GM19239 (cell line): ENCODE results near the gene FAM24B.
"Not testable (repeated sequence)": the region's sequence is repeated elsewhere in the genome, so short reads cannot be mapped to it uniquely, and the experiment has no call there.

Source experiments
- DNase-seq: peaks from one replicate; pipeline ENCODE4 v3.0.0; 2011; ENCODE audit warnings: low spot score; ENCODE audit not compliant: insufficient read length
- FAIRE-seq: peaks from 2 replicates; lab custom pipeline; 2011; peaks lifted over from hg19 to GRCh38; lab: Jason Lieb, UNC

The FAM24B gene

DNA sequence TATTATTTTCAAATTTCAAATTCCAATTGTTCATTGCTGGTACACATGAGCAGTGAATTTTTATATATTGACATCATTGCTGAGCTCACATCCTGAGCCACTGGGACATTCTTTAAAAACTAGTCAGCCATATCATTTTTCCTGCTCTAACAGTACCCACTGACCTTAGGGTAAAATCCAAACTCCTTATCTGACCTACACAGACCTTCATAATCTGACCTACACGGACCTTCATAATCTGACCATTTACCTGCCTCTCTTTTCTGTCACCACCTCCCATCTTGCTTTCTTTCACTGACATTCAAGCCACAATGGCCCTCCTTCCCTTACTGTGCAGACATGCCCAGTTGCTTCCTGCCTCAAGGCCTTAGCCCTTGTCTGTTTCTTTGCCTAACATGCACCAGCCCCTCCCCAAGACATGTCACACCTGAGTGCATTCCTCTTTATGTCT lies 17.6 kb downstream of the FAM24B start:
- DNase-seq (no peak), FAIRE-seq (no peak)

- FAIRE-seq (no peak), DNase-seq (no peak)
Observed at GRCh38 chr10:122859527-122859926, 19.9 kb downstream of the FAM24B start.

GRCh38 chr10:122858042-122858441 lies 21.3 kb downstream of the FAM24B start:
- not testable (repeated sequence) for FAIRE-seq, DNase-seq

DNA sequence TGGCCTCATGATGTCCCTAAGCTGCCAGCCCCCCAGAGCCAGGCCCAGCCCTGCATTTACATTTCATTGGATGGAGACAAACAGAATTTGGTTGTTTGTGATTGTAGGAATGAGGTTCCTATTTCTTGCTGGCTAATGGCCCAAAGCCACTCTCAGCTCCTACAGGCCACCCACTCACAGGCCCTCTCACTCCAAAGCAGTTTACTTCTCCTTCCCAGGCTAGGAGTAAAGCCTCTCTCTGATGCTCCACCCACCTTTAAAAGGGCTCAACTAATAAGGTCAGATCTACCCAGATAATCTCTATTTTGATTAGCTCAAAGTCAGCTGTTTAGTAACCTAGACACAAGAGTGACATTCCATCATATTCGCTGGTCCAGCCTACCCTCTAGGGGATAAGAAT lies 22.5 kb downstream of the FAM24B start:
- no peak for FAIRE-seq
- DNase-seq: no peak

DNA sequence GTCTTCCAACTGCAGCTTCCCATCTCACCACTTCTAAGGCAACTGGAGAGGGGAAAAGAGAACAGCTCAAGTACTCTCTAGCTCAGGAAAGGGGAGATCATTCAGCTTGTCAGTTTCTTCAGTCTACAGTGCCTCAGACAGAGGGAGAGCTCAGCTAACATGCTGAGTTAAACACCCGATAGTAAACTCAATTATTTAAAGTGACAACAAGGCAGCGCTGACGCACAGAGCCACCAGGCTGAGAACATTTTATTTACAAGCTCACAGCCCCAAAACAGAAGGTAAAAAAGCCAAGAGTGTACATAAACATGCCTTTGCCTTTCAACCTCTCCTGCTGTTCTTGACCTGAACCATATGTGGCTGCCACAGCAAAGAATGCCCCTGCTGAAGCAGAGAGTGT lies 23.6 kb downstream of the FAM24B start:
- FAIRE-seq: no peak

DNA sequence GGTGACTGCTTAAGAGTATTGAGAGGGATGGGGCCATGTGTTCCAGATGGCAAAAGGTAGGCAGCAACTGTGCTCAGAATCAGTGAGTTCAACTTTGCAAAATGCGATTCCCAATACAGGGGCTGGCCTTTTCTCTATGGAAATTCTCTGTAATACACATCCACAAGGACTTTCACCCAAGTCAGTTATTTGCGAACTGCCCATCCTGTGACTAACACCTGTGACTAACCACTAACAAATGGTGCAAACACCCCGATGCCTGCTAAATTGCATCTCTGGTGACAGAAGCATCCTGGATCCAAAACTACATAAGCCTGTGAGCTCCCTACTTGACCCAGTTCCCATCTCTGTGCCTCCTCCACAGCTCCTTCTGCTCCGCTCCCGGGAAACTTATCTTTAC lies 24.7 kb downstream of the FAM24B start:
- FAIRE-seq: no peak
- no peak for DNase-seq

More for the DNA sequence above, 23.6 kb downstream of the FAM24B start:
- DNase-seq: no peak

GRCh38 chr10:122853665-122854313 lies 25.6 kb downstream of the FAM24B start:
- no peak for FAIRE-seq
- DNase-seq: no peak

DNA sequence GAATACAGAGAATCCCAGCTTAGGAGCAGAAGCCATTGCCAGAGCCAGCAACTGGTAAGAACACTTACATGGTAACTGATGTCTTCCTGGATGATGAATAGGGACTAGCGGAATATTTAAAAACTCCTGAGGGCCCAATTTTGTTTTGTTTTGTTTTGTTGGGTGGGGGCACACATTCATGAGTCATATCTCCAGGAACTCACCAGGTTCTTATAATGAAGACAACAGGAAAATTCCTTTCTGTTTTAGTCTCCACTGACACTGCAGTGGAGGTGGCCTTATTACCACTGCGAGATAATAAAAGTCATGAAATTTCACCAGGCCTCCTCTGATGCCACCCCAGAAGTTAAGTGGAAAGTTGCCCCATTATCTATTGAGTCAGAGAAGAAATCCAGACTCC lies 27.1 kb downstream of the FAM24B start:
- DNase-seq: no peak
- FAIRE-seq: no peak

DNA sequence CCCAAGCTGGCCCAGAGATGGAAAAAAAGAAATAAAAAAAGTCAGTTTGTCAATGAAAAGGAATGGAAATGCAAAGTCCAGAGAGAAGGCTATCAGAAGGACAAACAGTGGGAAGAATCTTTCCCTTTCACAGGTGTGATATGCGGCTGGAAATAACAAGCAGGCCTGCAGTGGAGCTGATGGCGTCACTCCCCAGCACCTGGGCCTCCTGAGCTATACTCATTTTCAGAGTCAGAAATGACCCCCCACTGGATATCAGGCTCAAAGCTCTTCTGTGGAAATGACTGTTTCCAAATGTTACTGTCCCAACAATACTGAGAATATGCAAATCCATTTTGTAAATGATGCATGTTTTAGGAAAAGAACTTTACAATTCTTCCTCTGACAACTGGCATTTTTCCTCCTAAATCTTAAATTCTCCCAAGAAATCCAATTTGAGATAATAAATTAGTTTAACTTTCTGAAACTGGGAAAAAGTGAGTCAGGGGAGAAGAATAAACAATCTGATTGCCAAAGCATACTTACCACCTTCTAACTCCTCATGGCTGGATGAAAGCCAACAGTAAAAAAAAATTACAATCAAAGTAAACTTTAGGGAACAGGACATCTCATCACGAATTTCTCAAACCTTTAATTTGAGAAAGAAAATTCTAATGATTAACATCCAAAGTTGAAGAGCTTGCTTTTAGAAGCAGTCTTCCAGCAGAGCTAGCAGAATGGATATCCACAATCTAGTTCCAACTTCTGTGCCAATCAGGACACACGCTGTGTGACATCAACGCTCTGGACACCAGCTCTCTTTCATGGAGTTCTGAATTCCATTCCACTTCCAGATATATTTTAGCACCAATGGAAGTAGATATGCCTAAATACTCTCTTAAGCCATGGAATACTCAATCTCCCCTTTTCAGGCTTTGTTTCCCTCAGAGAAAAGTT lies 28.4 kb downstream of the FAM24B start:
- no peak for DNase-seq
- FAIRE-seq: no peak

GRCh38 chr10:122849900-122850605 lies 29.3 kb downstream of the FAM24B start:
- FAIRE-seq: no peak
- DNase-seq: no peak

DNA sequence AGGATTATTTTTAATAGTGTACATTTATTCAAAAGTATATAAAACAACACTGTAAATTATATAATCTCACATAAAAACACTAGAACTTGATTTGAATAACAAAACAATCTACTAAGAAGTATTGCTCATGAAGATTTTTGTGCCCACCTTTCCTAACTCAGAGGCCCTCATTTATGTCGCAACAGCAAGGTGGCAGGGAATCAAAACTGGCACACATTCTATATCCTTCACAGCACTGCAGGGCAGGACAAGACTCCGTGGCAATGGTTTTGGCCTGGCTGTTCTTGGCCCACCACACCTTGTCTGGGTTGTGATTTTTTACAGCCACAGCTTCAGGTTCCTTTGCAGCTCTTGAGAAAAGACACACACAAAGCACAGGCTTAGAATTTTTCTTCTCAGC lies 30.3 kb downstream of the FAM24B start:
- DNase-seq (no peak), FAIRE-seq (no peak)

DNA sequence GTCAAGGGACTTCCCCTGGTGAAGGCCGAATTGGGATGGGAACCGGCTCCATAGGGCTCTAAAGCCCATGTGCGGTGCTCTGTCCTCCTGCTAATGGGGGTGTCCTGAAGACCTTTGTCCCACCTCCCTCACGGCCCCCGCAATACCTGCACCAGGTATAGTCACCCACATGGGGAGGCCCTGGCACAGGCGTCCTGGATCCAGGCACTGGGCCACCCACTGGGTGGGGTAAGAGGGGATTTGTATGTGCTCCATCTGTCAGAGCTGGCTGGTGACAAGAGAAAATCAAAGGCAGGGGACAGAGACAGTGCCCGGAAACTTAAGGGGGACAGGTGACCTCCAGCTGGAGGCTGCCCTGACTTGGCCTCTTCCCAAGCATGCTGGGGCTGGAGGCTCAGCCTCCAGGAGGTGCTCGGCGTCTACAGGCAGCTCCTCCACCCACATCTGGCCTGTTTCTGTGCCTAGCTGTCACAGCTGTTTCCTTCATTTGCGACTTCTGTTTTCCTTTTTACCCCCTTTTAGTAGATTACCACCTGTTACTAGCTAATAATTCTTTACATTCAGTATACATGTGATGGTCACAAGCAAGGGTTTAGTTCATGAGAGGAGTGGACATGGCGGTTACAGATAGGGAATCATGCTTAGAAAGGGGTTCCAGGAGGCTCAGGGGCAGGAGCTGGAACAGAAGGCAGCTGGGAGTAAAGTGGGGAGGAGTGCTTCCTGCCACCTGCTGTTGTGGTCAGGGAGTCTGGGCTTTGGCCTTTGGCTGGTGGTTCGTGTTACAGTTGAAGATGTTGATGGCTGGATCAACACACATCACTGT lies 31.4 kb downstream of the FAM24B start:
- FAIRE-seq (no peak), DNase-seq (no peak)

DNA sequence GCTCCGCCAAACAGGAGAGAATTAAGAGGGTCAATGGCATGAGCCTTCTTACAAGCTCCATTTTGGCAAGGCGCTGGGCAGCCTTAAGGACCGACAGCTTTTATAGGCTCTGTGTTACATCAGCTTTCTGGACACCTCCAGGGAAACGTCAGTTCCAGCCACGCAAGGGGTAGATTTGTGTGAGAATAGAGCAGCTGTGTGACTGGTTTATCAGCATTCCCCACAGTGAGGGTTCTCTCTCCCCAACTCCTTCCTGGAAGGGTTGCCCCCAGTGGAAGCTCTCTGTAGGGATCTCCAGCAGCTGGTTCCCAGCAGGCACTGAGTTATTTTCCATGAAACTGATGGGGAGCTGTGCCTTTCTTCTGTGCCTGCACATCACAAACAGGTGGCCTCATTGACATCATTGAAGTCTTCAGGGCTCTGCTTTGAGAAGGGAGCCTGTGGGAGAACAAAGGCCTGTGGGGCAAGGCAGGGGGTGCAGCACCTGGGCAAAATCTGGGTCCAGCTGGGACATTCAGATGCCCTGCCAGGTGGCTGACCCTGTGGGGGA lies 33.5 kb downstream of the FAM24B start, which contains the start of gene CUZD1:
CUZD1 (minus strand) TSS at position 75 of the 550 bp plus-strand sequence; CDS start at position 61, 14 bp downstream.
- DNase-seq (no peak), FAIRE-seq (no peak)

GRCh38 chr10:122844146-122844545 lies 35.2 kb downstream of the FAM24B start:
- FAIRE-seq: no peak
- DNase-seq: no peak

DNA sequence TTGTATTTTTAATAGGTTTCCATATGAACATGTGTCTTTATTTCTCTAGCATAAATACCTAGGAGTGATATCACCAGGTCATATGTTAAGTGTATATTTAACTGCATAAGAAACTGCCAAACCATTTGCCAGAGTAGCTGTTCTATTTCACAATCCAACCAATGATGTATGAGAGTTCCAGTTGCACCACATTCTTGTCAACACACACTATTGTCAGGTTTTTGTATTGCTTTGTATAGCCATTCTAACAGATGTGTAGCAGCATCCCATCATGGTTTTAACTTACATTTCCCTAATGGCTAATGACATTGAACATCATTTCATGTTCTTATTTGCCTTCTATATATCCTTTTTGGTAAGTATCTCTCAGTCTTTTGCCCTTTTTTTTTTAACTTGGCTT lies 37.8 kb downstream of the FAM24B start:
- no peak for FAIRE-seq

DNA sequence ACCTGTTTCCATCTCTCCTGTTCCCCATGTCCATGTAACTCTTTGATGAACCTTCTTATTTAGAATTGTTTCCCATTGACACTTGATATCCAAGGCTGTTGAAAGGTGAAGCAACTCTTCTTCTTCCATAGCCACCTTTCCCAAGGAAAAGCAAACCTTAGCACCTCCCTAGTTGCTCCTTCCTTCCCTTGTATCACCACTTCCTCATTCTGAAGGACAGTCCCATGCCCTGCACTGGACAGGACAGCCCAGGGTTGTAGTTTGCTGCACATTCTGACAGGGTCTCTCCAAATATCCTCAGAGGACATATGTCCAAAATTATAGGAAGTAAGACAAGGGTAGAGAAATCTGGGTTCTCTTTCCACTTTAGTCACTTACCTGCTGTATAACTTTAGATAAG lies 39.9 kb downstream of the FAM24B start:
- DNase-seq (no peak), FAIRE-seq (no peak)

More for the DNA sequence above, 37.8 kb downstream of the FAM24B start:
- no peak for DNase-seq

DNA sequence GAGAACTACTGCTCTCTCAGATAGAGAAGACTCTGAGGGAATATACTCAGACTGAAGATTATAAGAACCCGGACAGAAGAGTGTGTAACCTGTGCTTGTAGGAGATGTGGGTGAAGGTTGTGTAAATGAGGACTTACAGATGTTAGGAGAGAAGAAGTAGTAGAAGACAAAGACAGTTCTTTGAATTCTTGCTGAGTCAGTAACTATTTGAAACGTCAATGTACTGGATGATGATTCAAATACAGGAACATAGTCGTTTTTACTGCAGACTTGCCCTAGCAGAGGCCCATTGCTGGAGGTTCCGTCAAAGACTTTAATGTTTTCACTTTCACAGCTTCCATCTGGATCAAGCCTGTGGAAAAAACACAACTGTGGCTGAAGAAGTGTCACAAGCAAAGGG lies 40.5 kb downstream of the FAM24B start:
- no peak for FAIRE-seq
- no peak for DNase-seq

DNA sequence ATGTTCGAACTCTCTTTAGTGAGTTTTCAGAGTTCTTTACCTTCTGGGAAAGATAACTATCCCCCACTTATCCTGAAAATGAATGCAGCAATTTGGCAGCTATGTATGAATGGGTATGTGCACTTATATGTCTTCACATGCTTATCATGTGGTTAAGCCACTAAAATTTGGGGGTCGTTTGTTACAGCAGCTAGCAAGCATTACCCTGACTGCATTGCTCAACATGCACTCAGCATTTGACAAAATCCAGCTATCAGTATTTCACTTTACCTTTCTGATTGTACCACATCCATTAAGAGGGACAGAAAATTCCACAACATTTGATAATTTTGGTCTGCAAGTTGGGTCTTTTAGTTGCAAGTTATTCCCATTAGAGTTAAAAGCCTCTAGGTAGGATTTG lies 43.5 kb downstream of the FAM24B start:
- no peak for DNase-seq
- FAIRE-seq: no peak

GRCh38 chr10:122830965-122831353 lies 48.4 kb downstream of the FAM24B start:
- DNase-seq: no peak
- no peak for FAIRE-seq
